Fibroblast of skin of abdomen (primary cell): Measurements from ENCODE around the gene PLEKHH1.
A peak's percentile ranks its signal among the peaks of the same experiment; 100 is the strongest.

Experiments
- DNase-seq: peaks from one replicate; pipeline ENCODE4 v3.0.0-alpha.2; 2013

The PLEKHH1 gene

DNA sequence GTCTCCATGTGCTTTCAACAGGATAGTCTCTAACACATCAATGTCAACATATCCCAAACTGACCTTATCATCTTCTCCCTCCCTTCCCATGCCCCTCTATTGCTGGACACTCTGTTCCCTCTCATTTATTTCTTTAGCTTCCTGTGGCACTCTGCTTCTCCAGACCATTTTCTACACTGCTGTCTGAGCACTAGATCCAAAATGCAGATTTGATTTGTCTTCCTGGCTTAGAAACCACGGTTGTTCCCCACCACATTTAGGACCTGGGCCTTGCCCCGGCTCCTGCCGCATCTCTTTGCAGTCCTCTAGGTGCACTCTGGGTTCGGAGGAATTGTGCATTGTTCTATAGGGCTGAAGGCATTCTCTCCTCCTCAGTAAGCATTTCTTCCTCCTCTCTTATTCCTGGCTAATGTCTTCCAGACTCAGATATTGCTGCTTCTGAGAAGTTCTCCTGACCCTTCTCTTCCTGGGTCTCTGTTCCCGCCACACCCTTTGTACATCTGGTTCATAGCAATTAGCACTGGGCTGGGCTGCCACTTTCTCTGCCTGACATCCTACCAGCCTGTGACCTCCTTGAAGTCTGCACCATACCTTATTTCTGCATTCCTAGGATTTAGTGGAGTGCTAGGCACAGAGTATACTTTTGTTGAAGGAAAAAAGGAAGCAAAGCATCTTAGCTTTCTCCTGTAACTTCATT is 100.5 kb downstream of the PLEKHH1 start:
- no peak for DNase-seq

DNA sequence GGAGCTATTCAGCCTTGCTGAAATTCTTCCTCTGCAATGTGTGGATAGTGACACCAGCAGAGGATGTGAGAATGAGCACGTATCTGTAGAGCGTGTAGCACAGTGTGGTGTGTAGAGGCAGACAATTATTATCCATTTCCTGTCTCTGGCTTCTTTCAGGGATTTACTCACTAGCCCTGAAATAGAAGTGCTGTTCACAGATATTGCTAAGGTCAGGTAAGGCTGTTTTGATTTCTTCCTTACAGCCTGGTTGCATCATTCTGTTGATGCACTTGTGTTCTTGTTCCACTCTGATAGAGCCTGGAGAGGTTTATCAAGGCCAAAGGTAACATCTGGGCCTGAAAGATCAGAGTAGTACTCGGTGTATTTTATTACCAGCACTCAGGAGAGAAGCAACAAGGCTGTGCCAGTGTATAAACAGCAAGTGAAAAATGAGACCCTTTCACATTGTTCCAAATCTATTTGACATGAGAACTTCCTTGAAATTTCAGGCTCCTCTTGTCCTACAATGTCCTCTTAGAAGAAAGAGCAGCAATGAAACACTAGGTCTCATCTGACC is 103.3 kb downstream of the PLEKHH1 start:
- peak; percentile 72 for DNase-seq

DNA sequence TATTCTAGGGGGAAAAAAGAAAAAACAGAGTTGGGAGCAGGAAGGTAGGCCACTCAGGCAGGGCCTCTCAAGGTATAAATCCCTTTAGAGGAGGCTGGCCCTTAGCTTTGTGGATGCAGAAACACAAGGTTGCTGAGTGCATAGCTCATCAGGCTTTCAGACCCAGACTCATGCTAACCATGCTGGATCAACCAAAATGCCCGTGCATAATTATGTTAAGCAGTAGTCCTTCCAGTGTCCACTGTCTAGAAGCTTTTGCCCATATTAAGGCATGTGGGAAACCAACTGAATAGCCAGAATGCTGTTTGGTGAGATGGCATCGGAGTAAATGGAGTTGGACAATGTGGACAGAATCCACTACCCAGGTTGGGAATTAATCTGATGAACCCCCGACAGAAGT is 105.6 kb downstream of the PLEKHH1 start:
- no peak for DNase-seq
